ENCODE measurements around the gene DCST1.

- TF ChIP-seq CTCF (IDR thresholded peaks at IDR 0.05) (no peak), ELF4 (CRISPR knock-in tag; IDR thresholded peaks at IDR 0.05; ENCODE audit: low read depth) (no peak), NR3C1 (CRISPR knock-in tag; conservative IDR thresholded peaks at IDR 0.05; ENCODE audit: low read depth) (no peak)
These were observed 17.9 kb upstream of the DCST1 start for GRCh38 chr1:155015527-155016230.
